GM23248 (cell line): ENCODE data around the gene SUGCT.
"Not testable (repeated sequence)": the region's sequence is repeated elsewhere in the genome, so short reads cannot be mapped to it uniquely, and the experiment has no call there.

ENCODE experiments used
- EZH2 ChIP-seq: fragments of 200-600 bp; sonication (generic); IDR thresholded peaks from 2 replicates; pipeline ENCODE4 v1.6.1; 2018; ENCODE audit warnings: antibody characterized with exemption, mild to moderate bottlenecking; ENCODE audit not compliant: insufficient read depth, poor library complexity, severe bottlenecking
- EZH2phosphoT487 ChIP-seq: fragments of 200-600 bp; sonication (generic); IDR thresholded peaks from 2 replicates; pipeline ENCODE4 v1.6.1; 2018; ENCODE audit warnings: antibody characterized with exemption, moderate library complexity, mild to moderate bottlenecking, low read depth; ENCODE audit not compliant: insufficient read depth

- not testable (repeated sequence) for TF ChIP-seq EZH2, EZH2phosphoT487
These were observed 38.3 kb downstream of the SUGCT start for GRCh38 chr7:40173121-40173520.
